ENCODE measurements around the gene TCHP.

DNA sequence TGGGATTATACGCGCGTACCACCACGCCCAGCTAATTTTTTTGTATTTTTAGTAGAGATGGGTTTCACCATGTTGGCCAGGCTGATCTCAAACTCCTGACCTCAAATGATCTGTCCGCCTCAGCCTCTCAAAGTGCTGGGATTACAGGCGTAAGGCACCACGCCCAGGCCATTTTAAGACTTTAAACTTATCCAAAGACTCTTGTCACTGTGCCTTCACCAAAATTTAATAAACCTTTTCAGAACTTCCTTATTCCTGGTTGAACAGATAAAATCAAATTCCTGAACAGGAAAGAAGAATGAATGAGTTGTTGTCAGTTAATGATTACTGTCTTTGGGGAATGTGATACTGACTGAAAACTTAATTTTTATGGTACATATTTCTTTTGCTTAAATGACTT is 58.3 kb downstream of the TCHP start:
- TF ChIP-seq, protein P1, sequence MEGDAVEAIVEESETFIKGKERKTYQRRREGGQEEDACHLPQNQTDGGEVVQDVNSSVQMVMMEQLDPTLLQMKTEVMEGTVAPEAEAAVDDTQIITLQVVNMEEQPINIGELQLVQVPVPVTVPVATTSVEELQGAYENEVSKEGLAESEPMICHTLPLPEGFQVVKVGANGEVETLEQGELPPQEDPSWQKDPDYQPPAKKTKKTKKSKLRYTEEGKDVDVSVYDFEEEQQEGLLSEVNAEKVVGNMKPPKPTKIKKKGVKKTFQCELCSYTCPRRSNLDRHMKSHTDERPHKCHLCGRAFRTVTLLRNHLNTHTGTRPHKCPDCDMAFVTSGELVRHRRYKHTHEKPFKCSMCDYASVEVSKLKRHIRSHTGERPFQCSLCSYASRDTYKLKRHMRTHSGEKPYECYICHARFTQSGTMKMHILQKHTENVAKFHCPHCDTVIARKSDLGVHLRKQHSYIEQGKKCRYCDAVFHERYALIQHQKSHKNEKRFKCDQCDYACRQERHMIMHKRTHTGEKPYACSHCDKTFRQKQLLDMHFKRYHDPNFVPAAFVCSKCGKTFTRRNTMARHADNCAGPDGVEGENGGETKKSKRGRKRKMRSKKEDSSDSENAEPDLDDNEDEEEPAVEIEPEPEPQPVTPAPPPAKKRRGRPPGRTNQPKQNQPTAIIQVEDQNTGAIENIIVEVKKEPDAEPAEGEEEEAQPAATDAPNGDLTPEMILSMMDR (IDR thresholded peaks at IDR 0.05) = no peak
- no peak for TF ChIP-seq POLR2A (IDR thresholded peaks at IDR 0.05; ENCODE audit: low read depth)
